Ovary (tissue), 9 donors: Measurements from ENCODE around the gene RBP5. TPM values are rescaled to one million over a fixed set of nuclear protein-coding genes. Genes with fewer than 3 reads are reported as not detected.

Experiments used
- DNase-seq, 5 donors: peaks; one replicate each; pipeline ENCODE4 v3.0.0-alpha.2; 2019 to 2020
- H3K27ac ChIP-seq, 2 donors: fragments of 200-600 bp; one replicate each; pipeline versions ENCODE4 v1.5.1 to v1.8.0; 2019 to 2022
- H3K27me3 ChIP-seq: fragments of 200-600 bp; one replicate; pipeline ENCODE4 v1.8.0; 2022
- H3K36me3 ChIP-seq: fragments of 200-600 bp; sonication (generic); one replicate; pipeline ENCODE4 v1.5.1; 2019
- H3K4me1 ChIP-seq: one replicate; pipeline ENCODE4 v1.8.1; 2013; ENCODE audit warnings: mild to moderate bottlenecking, moderate library complexity; ENCODE audit not compliant: insufficient read depth
- H3K4me3 ChIP-seq: fragments of 200-600 bp; sonication (generic); one replicate; pipeline ENCODE4 v1.5.1; 2017
- H3K9me3 ChIP-seq, 2 donors: fragments of 200-600 bp in 1 of 2; sonication (generic) in 1 of 2; one replicate each; pipeline versions ENCODE4 v1.5.1 to v1.8.1; 2013 to 2019; ENCODE audit warnings: mild to moderate bottlenecking in 1 of 2, moderate library complexity in 1 of 2
- EP300 ChIP-seq: sonication (generic); formaldehyde crosslinking; IDR thresholded peaks from one replicate; pipeline ENCODE4 v1.6.1; 2017; ENCODE audit warnings: antibody characterized with exemption
- POLR2A ChIP-seq: fragments of 450-650 bp; IDR thresholded peaks from one replicate; pipeline ENCODE4 v1.6.1; 2017; ENCODE audit warnings: antibody characterized with exemption, mild to moderate bottlenecking, moderate library complexity
- WGBS, 3 donors: extraction: QIAGEN DNeasy Blood & Tissue Kit in 1 of 3; methylation state at CpG; one replicate each; pipeline versions ENCODE4 v1.1.5 to v1.1.7; 2013 to 2017; 5-methylcytosine and 5-hydroxymethylcytosine counted together
- intact Hi-C, 4 donors: fragments of 100-400 bp; cut with DNase I; formaldehyde crosslinking; loops; one replicate each; pipeline versions ENCODE4 v1.11.0 to v1.15.1; 2022 to 2023
- polyA plus RNA-seq, 2 donors: library from polyadenylated mRNA; stranded (reverse); fragments of 200-250 nt in 1 of 2; fragments of 350-450 nt in 1 of 2; fragmentation: Illumina TruSeq in 1 of 2; extraction: RNeasy Lipid Tissue Mini Kit (QIAGEN cat#74804) in 1 of 2; gene quantifications; one replicate each; pipeline ENCODE4 v1.2.3, GENCODE V29; 2013 to 2014
- total RNA-seq, 7 donors: library from RNA; depleted of rRNA in 2 of 7; stranded (reverse); fragments of >200 nt in 2 of 7; fragmentation: NEBNext Ultra II Directional in 3 of 7; extraction: Animal tissue kit (Norgen Biotek cat#: 25700) in 3 of 7; gene quantifications; one replicate each; pipeline versions ENCODE4 v1.1.0 to v1.2.4, GENCODE V29; 2016 to 2023
- TF ChIP-seq, protein P1 (sequence below), 3 donors: fragments of 450-650 bp in 2 of 3; fragments of 200-600 bp in 1 of 3; IDR thresholded peaks; one replicate each; pipeline versions ENCODE4 v1.5.1 to v1.8.0; 2016 to 2022; ENCODE audit warnings: antibody characterized with exemption in 3 of 3, mild to moderate bottlenecking in 1 of 3
- donor health status: DM: no; HTN: no; CAD: no; lungs with moderate emphysema.
- donor health status: DM: no; HTN: no; CAD: no.
- donor health status: Bipolar disorder and iron deficiency.
- donor health status: DM: yes; HTN: yes; CAD: no.
- donor health status: DM: no; HTN: no; CAD: no.
- donor health status: DM: yes; HTN: yes; CAD: no.

The RBP5 gene
- total and polyA plus RNA-seq, 9 donors, result 1.2 to 17.3 (median 6.1) TPM

DNA sequence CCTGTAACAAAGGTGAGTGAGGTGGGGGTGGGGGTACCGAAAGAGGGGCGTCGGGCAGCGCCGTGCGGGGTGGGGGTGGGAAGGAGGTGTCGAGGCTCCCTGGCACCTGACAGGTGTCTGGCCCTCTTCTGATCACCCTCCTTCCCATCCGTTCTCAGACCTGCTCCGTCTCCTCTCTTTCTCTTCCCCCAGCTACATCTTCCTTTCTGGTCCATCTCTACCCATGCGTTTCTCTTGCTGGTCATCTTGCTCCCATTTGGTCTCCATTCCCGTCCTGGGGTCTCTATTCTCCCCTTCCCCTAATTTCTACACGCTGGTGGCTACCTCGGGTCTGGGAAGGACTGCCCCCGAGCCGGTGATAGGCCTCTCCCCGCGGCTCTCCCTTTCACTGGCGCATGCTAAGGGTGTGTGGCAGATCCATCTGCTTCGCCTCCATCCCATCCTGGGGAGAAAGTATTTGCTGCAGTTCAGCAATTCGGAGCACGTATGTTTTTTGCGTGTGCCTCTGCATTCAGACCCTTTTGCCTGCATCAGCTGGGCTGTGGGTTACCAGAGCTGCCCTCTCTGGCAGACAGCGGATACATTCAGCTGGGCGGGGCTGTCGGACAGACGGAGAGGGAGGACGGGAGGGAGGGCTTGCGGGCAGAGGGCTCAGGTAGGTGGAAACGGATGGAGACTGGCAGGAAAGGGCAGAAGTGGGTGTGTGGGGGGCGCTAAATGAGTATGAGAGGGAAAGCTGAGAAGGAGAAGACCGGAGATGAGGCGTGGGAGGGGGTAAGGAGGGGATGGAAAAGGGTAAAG, 2.2 kb upstream of the RBP5 start:
- WGBS, 3 donors, result 2 to 3% (median 2%) methylated on average over 31 to 32 of the region's 32 CpGs
- peak; percentile 71 to 79 (median 75) for DNase-seq
- intact Hi-C loops, result no loop called here

DNA sequence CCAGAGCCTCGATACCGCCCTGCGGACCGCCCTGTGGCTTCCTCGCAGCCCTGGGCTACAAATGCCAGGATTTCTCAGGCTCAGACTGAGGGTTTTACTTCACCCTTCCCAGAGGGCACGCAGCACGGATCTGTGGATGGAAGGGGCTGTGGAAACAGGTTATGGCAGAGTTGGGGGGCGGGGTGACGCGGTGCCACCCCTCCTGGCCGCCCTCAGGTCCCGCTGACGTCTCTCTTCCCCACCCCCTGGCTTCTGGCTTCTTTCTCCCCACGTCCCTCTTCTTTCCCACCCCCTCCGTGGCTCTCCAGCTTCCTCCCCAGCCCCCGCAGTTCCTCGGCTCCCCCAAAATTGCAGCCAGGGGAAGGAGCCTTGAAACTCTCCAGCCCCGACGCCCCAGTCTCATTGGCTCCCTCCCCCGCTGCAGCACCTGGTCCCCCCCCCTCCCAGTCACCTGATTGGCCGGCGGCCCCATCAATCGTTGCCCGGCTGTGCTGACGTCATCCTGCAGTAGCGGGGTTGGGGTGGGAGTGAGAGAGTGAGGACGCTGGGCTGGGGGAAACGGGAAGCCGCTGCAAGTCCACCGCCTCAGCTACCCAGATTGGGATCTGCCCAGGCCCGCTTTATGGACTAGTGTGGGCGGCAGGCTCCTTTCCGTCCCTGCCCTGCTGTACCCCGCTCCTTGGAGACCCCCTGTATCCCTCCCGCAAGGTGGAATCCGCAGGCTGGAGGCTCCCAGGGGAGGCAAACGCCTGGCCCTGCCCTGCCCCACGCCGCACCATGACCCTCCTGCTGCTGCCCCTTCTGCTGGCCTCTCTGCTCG, 1.4 kb upstream of the RBP5 start, which contains the start of gene CLSTN3:
Gene CLSTN3 (plus strand): TSS at position 500 of the 820 bp plus-strand sequence. CDS start 278 bp downstream, at position 778.
- H3K9me3 ChIP-seq, result no peaks in the 10 kb centered on the region
- DNase-seq, result peak; percentile 88 to 94 (median 93)
- peak within 1 kb of the TSS; percentile 89 to 90 for H3K27ac ChIP-seq
- no peaks in the 10 kb centered on the region for H3K36me3 ChIP-seq
- TF ChIP-seq POLR2A (peak; percentile 79), EP300 (no peak)
- TF ChIP-seq, protein P1, sequence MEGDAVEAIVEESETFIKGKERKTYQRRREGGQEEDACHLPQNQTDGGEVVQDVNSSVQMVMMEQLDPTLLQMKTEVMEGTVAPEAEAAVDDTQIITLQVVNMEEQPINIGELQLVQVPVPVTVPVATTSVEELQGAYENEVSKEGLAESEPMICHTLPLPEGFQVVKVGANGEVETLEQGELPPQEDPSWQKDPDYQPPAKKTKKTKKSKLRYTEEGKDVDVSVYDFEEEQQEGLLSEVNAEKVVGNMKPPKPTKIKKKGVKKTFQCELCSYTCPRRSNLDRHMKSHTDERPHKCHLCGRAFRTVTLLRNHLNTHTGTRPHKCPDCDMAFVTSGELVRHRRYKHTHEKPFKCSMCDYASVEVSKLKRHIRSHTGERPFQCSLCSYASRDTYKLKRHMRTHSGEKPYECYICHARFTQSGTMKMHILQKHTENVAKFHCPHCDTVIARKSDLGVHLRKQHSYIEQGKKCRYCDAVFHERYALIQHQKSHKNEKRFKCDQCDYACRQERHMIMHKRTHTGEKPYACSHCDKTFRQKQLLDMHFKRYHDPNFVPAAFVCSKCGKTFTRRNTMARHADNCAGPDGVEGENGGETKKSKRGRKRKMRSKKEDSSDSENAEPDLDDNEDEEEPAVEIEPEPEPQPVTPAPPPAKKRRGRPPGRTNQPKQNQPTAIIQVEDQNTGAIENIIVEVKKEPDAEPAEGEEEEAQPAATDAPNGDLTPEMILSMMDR (IDR thresholded peaks at IDR 0.05), result no peak
- 0 to 1% (median 1%) methylated on average over 26 to 40 of the region's 40 CpGs for WGBS, 3 donors
- no peaks in the 10 kb centered on the region for H3K27me3 ChIP-seq
- H3K4me3 ChIP-seq, result peak within 1 kb of the TSS; percentile 63
- intact Hi-C loops, result no loop called here
- H3K4me1 ChIP-seq, result peaks cover 7% of the 10 kb centered on the region

More for the DNA sequence above, 2.2 kb upstream of the RBP5 start:
- TF ChIP-seq POLR2A, result no peak
- TF ChIP-seq, protein P1 (IDR thresholded peaks at IDR 0.05), result no peak
- Histone ChIP-seq H3K27me3 (no peaks in the 10 kb centered on the region), H3K4me3 (peak overlapping the region; percentile 63), H3K4me1 (peaks cover 7% of the 10 kb centered on the region), H3K36me3 (no peaks in the 10 kb centered on the region), H3K27ac (peak overlapping the region; percentile 89 to 90), H3K9me3 (no peaks in the 10 kb centered on the region)

DNA sequence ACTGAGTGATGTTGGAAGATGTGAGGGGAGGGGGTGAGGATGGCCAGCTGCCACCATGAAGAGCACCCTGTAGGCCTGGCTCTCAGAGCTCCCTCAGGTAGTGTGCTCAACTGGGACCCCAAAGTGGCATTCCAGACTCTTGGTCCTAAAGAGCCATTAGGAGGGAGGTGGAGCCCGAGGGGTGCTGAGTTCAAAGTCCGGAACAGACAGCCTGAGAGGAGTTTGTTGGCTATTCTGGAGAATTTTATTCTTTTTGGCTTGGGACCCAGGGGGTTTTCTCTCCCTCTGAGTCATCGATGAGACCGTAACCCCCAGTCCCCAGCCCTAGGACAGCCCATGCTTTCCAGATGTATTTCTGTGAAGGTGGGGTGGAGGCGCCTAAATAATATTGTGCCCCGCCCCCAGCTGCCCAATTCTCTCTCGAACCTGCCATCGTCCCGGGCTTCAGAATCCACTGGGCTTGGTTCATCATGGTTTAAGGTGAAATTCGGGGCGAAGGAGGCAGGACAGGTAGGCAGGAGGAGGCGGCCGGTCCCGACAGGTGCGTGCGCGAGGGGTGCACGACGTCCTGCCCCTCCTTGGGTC, 690 bp upstream of the RBP5 start:
- peak in 4 of 5 donors; percentile 40 to 55 (median 48) for DNase-seq

More for the DNA sequence above, 690 bp upstream of the RBP5 start:
- H3K4me3 ChIP-seq, result peak overlapping the region; percentile 63
- H3K4me1 ChIP-seq, result peaks cover 7% of the 10 kb centered on the region
- H3K9me3 ChIP-seq, result no peaks in the 10 kb centered on the region
- WGBS, 3 donors, result 3 to 5% (median 4%) methylated on average over 19 of the region's 19 CpGs
- intact Hi-C loops, result no loop called here
- H3K36me3 ChIP-seq, result no peaks in the 10 kb centered on the region
- TF ChIP-seq POLR2A, result no peak
- TF ChIP-seq, protein P1 (IDR thresholded peaks at IDR 0.05), result no peak
- TF ChIP-seq EP300, result no peak
- H3K27me3 ChIP-seq, result no peaks in the 10 kb centered on the region
- peak overlapping the region; percentile 89 to 90 for H3K27ac ChIP-seq
